Measurements from ENCODE around the gene SMCO1. TPM values are rescaled to one million over a fixed set of nuclear protein-coding genes. Genes with fewer than 3 reads are reported as not detected.
A peak's percentile ranks its signal among the peaks of the same experiment; 100 is the strongest.

The SMCO1 gene
- total and polyA plus RNA-seq, 2 donors from 2014 or later, result not detected

- Histone ChIP-seq H3K27ac (ENCODE audit: low read depth in 2 of 2, low read length in 2 of 2) (no peak overlapping the region), H3K27me3 (ENCODE audit: control insufficient read depth, insufficient read depth, low read length) (no peaks in the 10 kb centered on the region), H3K9ac (ENCODE audit: low read length in 3 of 3) (no peak overlapping the region), H3K36me3 (ENCODE audit: control insufficient read depth in 2 of 3, insufficient read depth in 3 of 3, low read length in 3 of 3) (no peaks in the 10 kb centered on the region), H3K4me1 (ENCODE audit: control insufficient read depth in 2 of 3, insufficient read depth in 2 of 3, low read depth in 1 of 3, low read length in 3 of 3) (no peaks in the 10 kb centered on the region), H3K4me3 (ENCODE audit: low read length in 3 of 3) (no peak overlapping the region), H3K9me3 (ENCODE audit: control insufficient read depth in 2 of 3, insufficient read depth in 1 of 3, low read length in 3 of 3) (peaks cover 1 to 28% (median 17%) of the 10 kb centered on the region in 3 donors)
- no peak for TF ChIP-seq CTCF (IDR thresholded peaks at IDR 0.05; ENCODE audit: borderline replicate concordance, extremely low read depth, insufficient read depth)
- intact Hi-C loops (cut with DNase I), result no loop called here
- DNase-seq, result peak in 1 of 5 donors; percentile 7
- no peak for FAIRE-seq
These were observed 4.6 kb upstream of the SMCO1 start for GRCh38 chr3:196519718-196520082.

GRCh38 chr3:196518966-196519717 is 4.0 kb upstream of the SMCO1 start:
- intact Hi-C loops (cut with DNase I), result no loop called here
- Histone ChIP-seq H3K27me3 (ENCODE audit: control insufficient read depth, insufficient read depth, low read length) (no peaks in the 10 kb centered on the region), H3K9me3 (ENCODE audit: control insufficient read depth in 2 of 3, insufficient read depth in 1 of 3, low read length in 3 of 3) (peaks cover 1 to 28% (median 17%) of the 10 kb centered on the region in 3 donors), H3K27ac (ENCODE audit: low read depth in 2 of 2, low read length in 2 of 2) (no peak overlapping the region), H3K36me3 (ENCODE audit: control insufficient read depth in 2 of 3, insufficient read depth in 3 of 3, low read length in 3 of 3) (no peaks in the 10 kb centered on the region), H3K4me3 (ENCODE audit: low read length in 3 of 3) (no peak overlapping the region), H3K4me1 (ENCODE audit: control insufficient read depth in 2 of 3, insufficient read depth in 2 of 3, low read depth in 1 of 3, low read length in 3 of 3) (no peaks in the 10 kb centered on the region), H3K9ac (ENCODE audit: low read length in 3 of 3) (no peak overlapping the region)
- FAIRE-seq, result no peak
- DNase-seq, result peak in 1 of 5 donors; percentile 12
- TF ChIP-seq CTCF (IDR thresholded peaks at IDR 0.05; ENCODE audit: borderline replicate concordance, extremely low read depth, insufficient read depth), result peak; percentile 25

DNA sequence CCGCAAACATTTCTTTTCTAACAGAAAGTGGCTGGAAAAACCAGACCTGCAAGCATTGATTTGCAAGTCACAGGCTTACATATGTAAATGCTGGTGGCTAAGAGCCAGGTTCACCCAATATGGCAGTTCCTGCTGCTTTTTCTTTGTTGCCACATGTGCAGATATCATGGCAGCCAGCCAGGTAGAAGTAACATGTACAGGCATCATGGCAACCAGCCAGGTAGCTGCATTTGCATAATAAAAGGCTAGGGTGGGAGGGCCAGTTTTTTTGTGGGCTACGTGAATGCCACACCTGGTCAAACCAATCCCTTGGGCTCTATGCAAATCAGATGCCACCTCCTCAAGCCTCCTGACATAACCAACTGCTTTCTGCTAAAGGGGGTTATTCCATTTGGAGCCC is 2.8 kb upstream of the SMCO1 start:
- H3K4me1 ChIP-seq (ENCODE audit: control insufficient read depth in 2 of 3, insufficient read depth in 2 of 3, low read depth in 1 of 3, low read length in 3 of 3), result no peaks in the 10 kb centered on the region
- no peak overlapping the region for H3K27ac ChIP-seq (ENCODE audit: low read depth in 2 of 2, low read length in 2 of 2)
- H3K36me3 ChIP-seq (ENCODE audit: control insufficient read depth in 2 of 3, insufficient read depth in 3 of 3, low read length in 3 of 3), result no peaks in the 10 kb centered on the region
- H3K9me3 ChIP-seq (ENCODE audit: control insufficient read depth in 2 of 3, insufficient read depth in 1 of 3, low read length in 3 of 3), result peaks cover 1 to 28% (median 17%) of the 10 kb centered on the region in 3 donors
- H3K27me3 ChIP-seq (ENCODE audit: control insufficient read depth, insufficient read depth, low read length), result no peaks in the 10 kb centered on the region
- FAIRE-seq (no peak), DNase-seq (no peak)
- intact Hi-C loops (cut with DNase I), result no loop called here
- H3K4me3 ChIP-seq (ENCODE audit: low read length in 3 of 3), result no peak overlapping the region
- no peak overlapping the region for H3K9ac ChIP-seq (ENCODE audit: low read length in 3 of 3)
- no peak for TF ChIP-seq CTCF (IDR thresholded peaks at IDR 0.05; ENCODE audit: borderline replicate concordance, extremely low read depth, insufficient read depth)
